Measurements from ENCODE around the gene ASB5. TPM values are rescaled to one million over a fixed set of nuclear protein-coding genes. Genes with fewer than 3 reads are reported as not detected.

The ASB5 gene
- total and polyA plus RNA-seq, 9 of the 15 experiments (the other 6 are each of a cell fraction or from before 2014, with no cell fraction given): not detected

DNA sequence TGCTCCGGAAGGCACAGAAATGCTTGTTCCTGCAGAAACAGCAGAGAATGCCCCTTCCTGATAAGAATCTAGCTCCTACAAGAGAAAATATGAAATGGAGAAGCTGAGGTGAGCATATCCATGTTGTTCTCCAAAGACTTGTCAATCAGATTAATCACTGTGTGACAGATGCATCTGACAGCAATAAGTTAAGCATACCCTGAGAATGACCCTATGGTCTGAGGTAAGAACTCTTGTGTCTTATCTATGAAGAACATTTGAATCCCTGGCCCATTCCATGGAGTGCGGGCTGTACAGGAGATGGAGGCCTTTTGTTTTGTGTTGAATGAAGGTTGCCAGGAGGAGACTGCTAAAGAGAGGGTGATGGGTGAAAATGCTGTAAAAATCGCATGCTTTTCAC lies 21.5 kb upstream of the ASB5 start (continued):
- TF ChIP-seq ZNF584 (CRISPR knock-in tag; IDR thresholded peaks at IDR 0.05; ENCODE audit: low read depth): no peak
- TF ChIP-seq SOX6 (IDR thresholded peaks at IDR 0.05): peak; percentile 73
- TF ChIP-seq ARID1B (IDR thresholded peaks at IDR 0.05): peak; percentile 89
- peak; percentile 78 for TF ChIP-seq EP300 (IDR thresholded peaks at IDR 0.05; ENCODE audit: low read length)
- TF ChIP-seq KLF16 (IDR thresholded peaks at IDR 0.05): 0 out of 2 replicates have a peak, but pooled peaks have one; percentile 29
- peak; percentile 79 for TF ChIP-seq NCOR1 (IDR thresholded peaks at IDR 0.05)
- no peak for TF ChIP-seq TAF15 (IDR thresholded peaks at IDR 0.05; ENCODE audit: low read depth, low read length)
- peak; percentile 58; the same call in 1 of the 2 replicates for TF ChIP-seq PML (IDR thresholded peaks at IDR 0.05; ENCODE audit: low read length)
- TF ChIP-seq SMARCC2 (IDR thresholded peaks at IDR 0.05; ENCODE audit: low read depth): no peak
- TF ChIP-seq, protein P1, sequence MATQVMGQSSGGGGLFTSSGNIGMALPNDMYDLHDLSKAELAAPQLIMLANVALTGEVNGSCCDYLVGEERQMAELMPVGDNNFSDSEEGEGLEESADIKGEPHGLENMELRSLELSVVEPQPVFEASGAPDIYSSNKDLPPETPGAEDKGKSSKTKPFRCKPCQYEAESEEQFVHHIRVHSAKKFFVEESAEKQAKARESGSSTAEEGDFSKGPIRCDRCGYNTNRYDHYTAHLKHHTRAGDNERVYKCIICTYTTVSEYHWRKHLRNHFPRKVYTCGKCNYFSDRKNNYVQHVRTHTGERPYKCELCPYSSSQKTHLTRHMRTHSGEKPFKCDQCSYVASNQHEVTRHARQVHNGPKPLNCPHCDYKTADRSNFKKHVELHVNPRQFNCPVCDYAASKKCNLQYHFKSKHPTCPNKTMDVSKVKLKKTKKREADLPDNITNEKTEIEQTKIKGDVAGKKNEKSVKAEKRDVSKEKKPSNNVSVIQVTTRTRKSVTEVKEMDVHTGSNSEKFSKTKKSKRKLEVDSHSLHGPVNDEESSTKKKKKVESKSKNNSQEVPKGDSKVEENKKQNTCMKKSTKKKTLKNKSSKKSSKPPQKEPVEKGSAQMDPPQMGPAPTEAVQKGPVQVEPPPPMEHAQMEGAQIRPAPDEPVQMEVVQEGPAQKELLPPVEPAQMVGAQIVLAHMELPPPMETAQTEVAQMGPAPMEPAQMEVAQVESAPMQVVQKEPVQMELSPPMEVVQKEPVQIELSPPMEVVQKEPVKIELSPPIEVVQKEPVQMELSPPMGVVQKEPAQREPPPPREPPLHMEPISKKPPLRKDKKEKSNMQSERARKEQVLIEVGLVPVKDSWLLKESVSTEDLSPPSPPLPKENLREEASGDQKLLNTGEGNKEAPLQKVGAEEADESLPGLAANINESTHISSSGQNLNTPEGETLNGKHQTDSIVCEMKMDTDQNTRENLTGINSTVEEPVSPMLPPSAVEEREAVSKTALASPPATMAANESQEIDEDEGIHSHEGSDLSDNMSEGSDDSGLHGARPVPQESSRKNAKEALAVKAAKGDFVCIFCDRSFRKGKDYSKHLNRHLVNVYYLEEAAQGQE (IDR thresholded peaks at IDR 0.05; ENCODE audit: borderline replicate concordance): peak; percentile 53; the same call in 1 of the 2 replicates
- TF ChIP-seq, protein P1 (CRISPR knock-in tag; IDR thresholded peaks at IDR 0.05; ENCODE audit: low read depth): no peak
- TF ChIP-seq ZNF212 (CRISPR knock-in tag; IDR thresholded peaks at IDR 0.05): no peak
- TF ChIP-seq ZEB2 (IDR thresholded peaks at IDR 0.05): peak; percentile 58; the same call in 1 of the 2 replicates
- TF ChIP-seq LEF1 (IDR thresholded peaks at IDR 0.05): peak; percentile 67; the same call in 1 of the 2 replicates
- TF ChIP-seq, protein P2, sequence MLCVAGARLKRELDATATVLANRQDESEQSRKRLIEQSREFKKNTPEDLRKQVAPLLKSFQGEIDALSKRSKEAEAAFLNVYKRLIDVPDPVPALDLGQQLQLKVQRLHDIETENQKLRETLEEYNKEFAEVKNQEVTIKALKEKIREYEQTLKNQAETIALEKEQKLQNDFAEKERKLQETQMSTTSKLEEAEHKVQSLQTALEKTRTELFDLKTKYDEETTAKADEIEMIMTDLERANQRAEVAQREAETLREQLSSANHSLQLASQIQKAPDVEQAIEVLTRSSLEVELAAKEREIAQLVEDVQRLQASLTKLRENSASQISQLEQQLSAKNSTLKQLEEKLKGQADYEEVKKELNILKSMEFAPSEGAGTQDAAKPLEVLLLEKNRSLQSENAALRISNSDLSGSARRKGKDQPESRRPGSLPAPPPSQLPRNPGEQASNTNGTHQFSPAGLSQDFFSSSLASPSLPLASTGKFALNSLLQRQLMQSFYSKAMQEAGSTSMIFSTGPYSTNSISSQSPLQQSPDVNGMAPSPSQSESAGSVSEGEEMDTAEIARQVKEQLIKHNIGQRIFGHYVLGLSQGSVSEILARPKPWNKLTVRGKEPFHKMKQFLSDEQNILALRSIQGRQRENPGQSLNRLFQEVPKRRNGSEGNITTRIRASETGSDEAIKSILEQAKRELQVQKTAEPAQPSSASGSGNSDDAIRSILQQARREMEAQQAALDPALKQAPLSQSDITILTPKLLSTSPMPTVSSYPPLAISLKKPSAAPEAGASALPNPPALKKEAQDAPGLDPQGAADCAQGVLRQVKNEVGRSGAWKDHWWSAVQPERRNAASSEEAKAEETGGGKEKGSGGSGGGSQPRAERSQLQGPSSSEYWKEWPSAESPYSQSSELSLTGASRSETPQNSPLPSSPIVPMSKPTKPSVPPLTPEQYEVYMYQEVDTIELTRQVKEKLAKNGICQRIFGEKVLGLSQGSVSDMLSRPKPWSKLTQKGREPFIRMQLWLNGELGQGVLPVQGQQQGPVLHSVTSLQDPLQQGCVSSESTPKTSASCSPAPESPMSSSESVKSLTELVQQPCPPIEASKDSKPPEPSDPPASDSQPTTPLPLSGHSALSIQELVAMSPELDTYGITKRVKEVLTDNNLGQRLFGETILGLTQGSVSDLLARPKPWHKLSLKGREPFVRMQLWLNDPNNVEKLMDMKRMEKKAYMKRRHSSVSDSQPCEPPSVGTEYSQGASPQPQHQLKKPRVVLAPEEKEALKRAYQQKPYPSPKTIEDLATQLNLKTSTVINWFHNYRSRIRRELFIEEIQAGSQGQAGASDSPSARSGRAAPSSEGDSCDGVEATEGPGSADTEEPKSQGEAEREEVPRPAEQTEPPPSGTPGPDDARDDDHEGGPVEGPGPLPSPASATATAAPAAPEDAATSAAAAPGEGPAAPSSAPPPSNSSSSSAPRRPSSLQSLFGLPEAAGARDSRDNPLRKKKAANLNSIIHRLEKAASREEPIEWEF (CRISPR knock-in tag; IDR thresholded peaks at IDR 0.05): no peak
- TF ChIP-seq CAMTA2 (CRISPR knock-in tag; conservative IDR thresholded peaks at IDR 0.05): no peak
- no peak for TF ChIP-seq HNRNPH1 (optimal IDR thresholded peaks at IDR 0.05; ENCODE audit: low read depth, low read length)
- TF ChIP-seq TOE1 (IDR thresholded peaks at IDR 0.05; ENCODE audit: borderline replicate concordance): no peak
- no peak for TF ChIP-seq TOE1 (CRISPR knock-in tag; IDR thresholded peaks at IDR 0.05; ENCODE audit: borderline replicate concordance, low read depth)
